ENCODE results near the gene SECTM1.
A peak's percentile ranks its signal among the peaks of the same experiment; 100 is the strongest.

The SECTM1 gene

GRCh38 chr17:82322526-82323453 lies 10.8 kb downstream of the SECTM1 start:
- Histone ChIP-seq H3F3A (ENCODE audit: insufficient read depth) (no peaks in the 10 kb centered on the region), H4K20me1 (ENCODE audit: low read depth, low read length) (no peaks in the 10 kb centered on the region), H2AFZ (ENCODE audit: low read depth, low read length, severe bottlenecking) (no peak overlapping the region), H3K79me2 (ENCODE audit: insufficient read depth, low read length) (no peaks in the 10 kb centered on the region), H3K27ac (ENCODE audit: low read depth, low read length) (no peak overlapping the region), H3K4me3 (ENCODE audit: insufficient read depth, low read length, poor library complexity, severe bottlenecking) (no peak overlapping the region), H3K27me3 (ENCODE audit: low read length) (no peaks in the 10 kb centered on the region), H3K36me3 (ENCODE audit: low read length) (no peaks in the 10 kb centered on the region), H3K4me2 (ENCODE audit: low read depth, low read length, poor library complexity, severe bottlenecking) (no peak overlapping the region), H3K9me2 (replicated peaks; ENCODE audit: insufficient read depth, low read length) (no peaks in the 10 kb centered on the region), H3K9ac (ENCODE audit: low read length) (no peak overlapping the region), H3K9me3 (ENCODE audit: insufficient read depth, low read length) (no peaks in the 10 kb centered on the region)
- TF ChIP-seq EZH2phosphoT487 (conservative IDR thresholded peaks at IDR 0.05; ENCODE audit: low read length) (no peak), CTCF (IDR thresholded peaks at IDR 0.05; ENCODE audit: insufficient read depth, low read length, poor library complexity, severe bottlenecking) (no peak)

- H3K4me2 ChIP-seq (ENCODE audit: low read depth, low read length, poor library complexity, severe bottlenecking) = no peak overlapping the region
- H3K27ac ChIP-seq (ENCODE audit: low read depth, low read length) = no peak overlapping the region
Observed at GRCh38 chr17:82321947-82322466, 11.6 kb downstream of the SECTM1 start.

GRCh38 chr17:82320956-82321927 lies 12.3 kb downstream of the SECTM1 start:
- no peaks in the 10 kb centered on the region for H4K20me1 ChIP-seq (ENCODE audit: low read depth, low read length)
- no peaks in the 10 kb centered on the region for H3K79me2 ChIP-seq (ENCODE audit: insufficient read depth, low read length)
- no peak overlapping the region for H3K27ac ChIP-seq (ENCODE audit: low read depth, low read length)
- H3K9me3 ChIP-seq (ENCODE audit: insufficient read depth, low read length) = no peaks in the 10 kb centered on the region
- H2AFZ ChIP-seq (ENCODE audit: low read depth, low read length, severe bottlenecking) = no peak overlapping the region
- peak overlapping the region; percentile 18 for H3K4me2 ChIP-seq (ENCODE audit: low read depth, low read length, poor library complexity, severe bottlenecking)
- no peak for TF ChIP-seq EZH2phosphoT487 (conservative IDR thresholded peaks at IDR 0.05; ENCODE audit: low read length)
- TF ChIP-seq CTCF (IDR thresholded peaks at IDR 0.05; ENCODE audit: insufficient read depth, low read length, poor library complexity, severe bottlenecking) = peak; percentile 91
- no peak overlapping the region for H3K4me3 ChIP-seq (ENCODE audit: insufficient read depth, low read length, poor library complexity, severe bottlenecking)
- no peaks in the 10 kb centered on the region for H3F3A ChIP-seq (ENCODE audit: insufficient read depth)
- no peaks in the 10 kb centered on the region for H3K9me2 ChIP-seq (replicated peaks; ENCODE audit: insufficient read depth, low read length)
- no peaks in the 10 kb centered on the region for H3K36me3 ChIP-seq (ENCODE audit: low read length)
- no peak overlapping the region for H3K9ac ChIP-seq (ENCODE audit: low read length)
- H3K27me3 ChIP-seq (ENCODE audit: low read length) = no peaks in the 10 kb centered on the region

More at GRCh38 chr17:82321947-82322466, 11.6 kb downstream of the SECTM1 start:
- no peaks in the 10 kb centered on the region for H3K79me2 ChIP-seq (ENCODE audit: insufficient read depth, low read length)
- H3K9me3 ChIP-seq (ENCODE audit: insufficient read depth, low read length) = no peaks in the 10 kb centered on the region
- no peak overlapping the region for H2AFZ ChIP-seq (ENCODE audit: low read depth, low read length, severe bottlenecking)
- no peaks in the 10 kb centered on the region for H4K20me1 ChIP-seq (ENCODE audit: low read depth, low read length)
- H3K9me2 ChIP-seq (replicated peaks; ENCODE audit: insufficient read depth, low read length) = no peaks in the 10 kb centered on the region
- H3K9ac ChIP-seq (ENCODE audit: low read length) = no peak overlapping the region
- no peaks in the 10 kb centered on the region for H3K36me3 ChIP-seq (ENCODE audit: low read length)
- no peak overlapping the region for H3K4me3 ChIP-seq (ENCODE audit: insufficient read depth, low read length, poor library complexity, severe bottlenecking)
- no peaks in the 10 kb centered on the region for H3K27me3 ChIP-seq (ENCODE audit: low read length)
- TF ChIP-seq EZH2phosphoT487 (conservative IDR thresholded peaks at IDR 0.05; ENCODE audit: low read length) = no peak
- TF ChIP-seq CTCF (IDR thresholded peaks at IDR 0.05; ENCODE audit: insufficient read depth, low read length, poor library complexity, severe bottlenecking) = no peak
- H3F3A ChIP-seq (ENCODE audit: insufficient read depth) = no peaks in the 10 kb centered on the region
